Fibroblast of villous mesenchyme (primary cell): Measurements from ENCODE around the gene TBX4. TPM values are rescaled to one million over a fixed set of nuclear protein-coding genes. Genes with fewer than 3 reads are reported as not detected.

Source experiments
- DNase-seq: peaks from one replicate; pipeline ENCODE4 v3.0.0-alpha.2; 2010; ENCODE audit warnings: low read depth
- H3K4me3 ChIP-seq: 2 replicates; pipeline ENCODE4 v1.5.1; 2011; ENCODE audit warnings: low read depth, mild to moderate bottlenecking, low read length
- CTCF ChIP-seq: IDR thresholded peaks from 2 replicates; pipeline ENCODE4 v1.5.1; 2012; ENCODE audit warnings: low read depth, mild to moderate bottlenecking, low read length; ENCODE audit not compliant: insufficient read depth
- total RNA-seq: library from RNA; depleted of rRNA; stranded (reverse); fragments of >200 nt; gene quantifications from 2 replicates; pipeline ENCODE4 v1.2.3, GENCODE V29; 2012

Gene TBX4
- total RNA-seq, 1 donor: not detected

GRCh38 chr17:61450641-61451537 lies 1.3 kb upstream of the TBX4 start:
- no peak for TF ChIP-seq CTCF
- no peak overlapping the region for H3K4me3 ChIP-seq
- no peak for DNase-seq

- DNase-seq: no peak
- no peak overlapping the region for H3K4me3 ChIP-seq
- no peak for TF ChIP-seq CTCF
These were observed 503 bp upstream of the TBX4 start for GRCh38 chr17:61451538-61452300.

GRCh38 chr17:61453566-61454380 lies 1.6 kb downstream of the TBX4 start:
- no peak overlapping the region for H3K4me3 ChIP-seq
- no peak for DNase-seq
- no peak for TF ChIP-seq CTCF

- peak; percentile 53 for DNase-seq
- H3K4me3 ChIP-seq: no peak overlapping the region
- TF ChIP-seq CTCF: no peak
These were observed 2.4 kb downstream of the TBX4 start for GRCh38 chr17:61454381-61455323.

GRCh38 chr17:61455324-61456060 lies 3.3 kb downstream of the TBX4 start:
- TF ChIP-seq CTCF: no peak
- no peak for DNase-seq
- no peak overlapping the region for H3K4me3 ChIP-seq
